GM20000 (cell line): ENCODE results near the gene FAM168A.

Experiments
- DNase-seq: peaks from one replicate; pipeline ENCODE4 v3.0.0; 2012; ENCODE audit warnings: low spot score
- TF ChIP-seq, protein P1 (sequence below): IDR thresholded peaks from 2 replicates; pipeline ENCODE4 v1.5.1; 2012; ENCODE audit warnings: mild to moderate bottlenecking, control low read depth; ENCODE audit errors: extremely low read depth, missing control alignments

Gene FAM168A

DNA sequence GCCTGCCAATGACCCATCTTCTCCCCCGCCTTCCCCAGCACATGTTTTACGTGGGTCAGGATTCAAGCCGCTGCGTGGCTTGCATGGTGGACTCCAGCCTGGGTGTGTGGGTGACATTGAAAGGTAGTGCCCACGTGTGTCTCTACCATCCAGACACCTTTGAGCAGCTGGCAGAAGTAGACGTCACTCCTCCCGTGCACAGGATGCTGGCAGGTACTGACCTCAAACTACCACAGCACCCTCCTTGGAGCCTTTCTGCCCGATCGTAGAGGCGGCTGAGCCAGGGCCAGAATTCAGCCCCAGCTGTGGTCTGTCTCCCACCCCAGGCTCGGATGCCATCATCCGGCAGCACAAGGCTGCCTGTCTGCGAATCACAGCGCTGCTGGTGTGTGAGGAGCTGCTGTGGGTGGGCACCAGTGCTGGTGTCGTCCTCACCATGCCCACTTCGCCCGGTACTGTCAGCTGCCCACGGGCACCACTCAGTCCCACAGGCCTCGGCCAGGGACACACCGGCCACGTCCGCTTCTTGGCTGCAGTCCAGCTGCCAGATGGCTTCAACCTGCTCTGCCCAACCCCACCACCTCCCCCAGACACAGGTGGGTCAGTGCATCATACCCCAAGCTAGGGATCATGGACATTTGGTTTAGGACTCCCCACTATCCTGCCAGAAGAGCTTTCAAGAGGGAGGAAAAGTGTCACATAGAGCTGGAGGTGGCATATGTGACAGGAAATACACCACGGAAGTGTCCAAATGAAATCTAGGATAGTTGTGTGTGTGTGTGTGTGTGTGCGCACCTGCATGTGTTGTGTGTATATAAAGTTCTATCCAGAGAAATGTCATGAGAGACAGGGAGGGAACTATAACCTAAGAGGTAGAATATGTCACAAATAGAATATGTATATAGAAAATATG is 232.3 kb downstream of the FAM168A start:
- DNase-seq: no peak
- TF ChIP-seq, protein P1, sequence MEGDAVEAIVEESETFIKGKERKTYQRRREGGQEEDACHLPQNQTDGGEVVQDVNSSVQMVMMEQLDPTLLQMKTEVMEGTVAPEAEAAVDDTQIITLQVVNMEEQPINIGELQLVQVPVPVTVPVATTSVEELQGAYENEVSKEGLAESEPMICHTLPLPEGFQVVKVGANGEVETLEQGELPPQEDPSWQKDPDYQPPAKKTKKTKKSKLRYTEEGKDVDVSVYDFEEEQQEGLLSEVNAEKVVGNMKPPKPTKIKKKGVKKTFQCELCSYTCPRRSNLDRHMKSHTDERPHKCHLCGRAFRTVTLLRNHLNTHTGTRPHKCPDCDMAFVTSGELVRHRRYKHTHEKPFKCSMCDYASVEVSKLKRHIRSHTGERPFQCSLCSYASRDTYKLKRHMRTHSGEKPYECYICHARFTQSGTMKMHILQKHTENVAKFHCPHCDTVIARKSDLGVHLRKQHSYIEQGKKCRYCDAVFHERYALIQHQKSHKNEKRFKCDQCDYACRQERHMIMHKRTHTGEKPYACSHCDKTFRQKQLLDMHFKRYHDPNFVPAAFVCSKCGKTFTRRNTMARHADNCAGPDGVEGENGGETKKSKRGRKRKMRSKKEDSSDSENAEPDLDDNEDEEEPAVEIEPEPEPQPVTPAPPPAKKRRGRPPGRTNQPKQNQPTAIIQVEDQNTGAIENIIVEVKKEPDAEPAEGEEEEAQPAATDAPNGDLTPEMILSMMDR: no peak

DNA sequence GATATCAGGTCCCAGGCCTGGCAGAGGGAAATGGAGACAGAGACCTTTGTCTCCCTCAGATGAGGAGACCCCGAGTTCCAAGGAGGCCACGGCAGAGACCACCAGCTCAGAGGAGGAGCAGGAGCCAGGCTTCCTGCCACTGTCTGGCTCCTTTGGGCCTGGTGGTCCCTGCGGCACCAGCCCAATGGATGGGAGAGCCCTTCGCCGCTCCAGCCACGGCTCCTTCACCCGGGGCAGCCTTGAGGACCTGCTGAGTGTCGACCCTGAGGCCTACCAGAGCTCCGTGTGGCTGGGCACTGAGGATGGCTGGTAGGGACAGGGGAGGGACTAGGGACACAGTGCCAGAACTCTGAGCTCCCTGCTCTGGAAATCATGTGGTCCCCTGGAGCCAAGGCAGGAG is 234.8 kb downstream of the FAM168A start:
- DNase-seq: no peak
- TF ChIP-seq, protein P1: no peak

DNA sequence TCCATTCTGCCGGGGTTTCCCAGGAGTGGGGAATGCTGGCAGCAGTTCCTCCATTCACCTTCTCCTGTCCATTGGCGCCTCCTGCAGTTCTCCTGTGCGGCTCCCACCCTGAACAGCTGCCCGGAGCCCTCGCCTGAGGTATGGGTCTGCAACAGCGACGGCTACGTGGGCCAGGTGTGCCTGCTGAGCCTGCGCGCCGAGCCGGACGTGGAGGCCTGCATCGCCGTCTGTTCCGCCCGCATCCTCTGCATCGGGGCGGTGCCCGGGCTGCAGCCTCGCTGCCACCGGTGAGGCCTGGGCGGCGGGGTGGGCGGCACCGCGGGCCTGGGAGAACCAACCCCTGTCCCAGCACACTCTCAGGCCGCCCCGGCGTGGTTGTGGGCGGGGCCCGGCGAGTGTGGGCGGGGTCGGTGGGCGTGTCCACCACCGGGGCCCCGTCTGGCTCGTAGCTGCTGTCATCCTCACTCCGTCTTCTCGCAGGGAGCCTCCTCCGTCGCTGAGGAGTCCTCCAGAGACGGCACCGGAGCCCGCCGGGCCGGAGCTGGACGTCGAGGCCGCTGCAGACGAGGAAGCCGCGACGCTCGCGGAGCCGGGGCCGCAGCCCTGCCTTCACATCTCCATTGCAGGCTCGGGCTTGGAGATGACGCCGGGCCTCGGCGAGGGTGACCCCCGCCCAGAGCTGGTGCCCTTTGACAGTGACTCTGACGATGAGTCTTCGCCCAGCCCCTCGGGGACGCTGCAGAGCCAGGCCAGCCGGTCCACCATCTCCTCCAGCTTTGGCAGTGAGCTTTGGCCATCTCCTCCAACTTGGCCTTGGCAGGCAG is 235.7 kb downstream of the FAM168A start:
- TF ChIP-seq, protein P1: no peak
- DNase-seq: no peak

DNA sequence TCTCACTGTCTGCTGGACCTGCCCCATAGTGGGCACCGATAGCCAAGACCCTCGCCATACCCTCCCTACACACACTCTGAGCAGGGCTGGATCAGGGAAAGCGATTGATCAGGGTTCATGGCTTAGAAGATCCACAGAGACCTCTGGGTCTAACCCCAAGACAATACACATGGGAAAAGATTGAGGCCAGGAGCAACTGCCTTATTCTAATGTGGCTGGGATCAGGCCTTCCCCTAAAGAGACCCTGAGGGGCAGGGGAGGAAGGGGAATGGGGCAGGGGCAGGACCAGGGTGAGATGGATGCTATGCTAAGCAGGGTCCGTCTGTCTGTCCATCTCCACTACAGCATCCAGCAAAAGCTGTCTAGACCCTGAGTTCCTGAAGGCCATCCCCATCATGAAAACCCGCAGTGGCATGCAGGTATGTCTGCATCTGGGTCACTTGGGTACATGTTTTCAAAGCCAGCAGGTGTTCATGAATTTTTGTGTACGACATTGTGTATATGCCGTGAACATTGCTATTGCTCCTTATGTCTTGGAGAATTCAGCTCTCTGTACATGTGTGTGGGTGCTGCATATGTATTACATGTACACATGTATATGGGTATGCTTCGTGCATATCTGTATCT is 237.1 kb downstream of the FAM168A start:
- TF ChIP-seq, protein P1: no peak
- no peak for DNase-seq

DNA sequence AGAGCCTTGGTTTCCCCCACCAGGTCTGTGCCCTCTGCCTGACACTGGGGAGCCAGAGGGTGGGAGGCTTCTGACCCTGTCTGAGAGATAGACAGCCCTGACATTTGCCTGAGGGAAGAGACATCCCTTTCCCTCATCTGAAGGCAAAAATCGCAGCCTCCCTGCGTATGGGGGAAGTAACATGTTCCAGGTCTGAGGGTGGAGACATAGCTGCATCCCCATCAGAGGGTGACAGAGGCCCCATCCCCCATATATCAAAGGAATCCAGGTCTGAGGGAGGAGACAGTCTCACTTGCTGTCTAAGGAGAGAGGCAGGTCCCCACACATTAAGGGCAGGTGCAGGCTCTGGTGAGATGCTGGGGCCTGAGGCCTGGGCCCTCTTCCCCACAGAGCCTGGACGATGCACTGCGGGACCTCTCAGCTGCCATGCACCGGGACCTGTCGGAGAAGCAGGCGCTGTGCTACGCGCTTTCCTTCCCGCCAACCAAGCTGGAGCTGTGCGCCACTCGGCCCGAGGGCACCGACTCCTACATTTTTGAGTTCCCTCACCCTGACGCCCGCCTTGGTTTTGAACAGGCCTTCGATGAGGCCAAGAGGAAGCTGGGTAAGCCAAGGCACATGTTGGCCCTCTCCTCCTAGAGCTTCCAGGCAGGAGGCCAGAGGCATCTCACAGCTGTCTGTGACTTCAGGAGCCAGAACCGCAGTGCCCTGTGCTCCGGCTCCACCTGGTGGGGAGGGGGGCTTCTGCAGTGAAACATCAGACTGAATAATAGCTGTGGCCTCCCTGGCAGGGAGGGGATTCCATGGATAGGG is 237.8 kb downstream of the FAM168A start:
- no peak for DNase-seq
- TF ChIP-seq, protein P1: peak; percentile 30

DNA sequence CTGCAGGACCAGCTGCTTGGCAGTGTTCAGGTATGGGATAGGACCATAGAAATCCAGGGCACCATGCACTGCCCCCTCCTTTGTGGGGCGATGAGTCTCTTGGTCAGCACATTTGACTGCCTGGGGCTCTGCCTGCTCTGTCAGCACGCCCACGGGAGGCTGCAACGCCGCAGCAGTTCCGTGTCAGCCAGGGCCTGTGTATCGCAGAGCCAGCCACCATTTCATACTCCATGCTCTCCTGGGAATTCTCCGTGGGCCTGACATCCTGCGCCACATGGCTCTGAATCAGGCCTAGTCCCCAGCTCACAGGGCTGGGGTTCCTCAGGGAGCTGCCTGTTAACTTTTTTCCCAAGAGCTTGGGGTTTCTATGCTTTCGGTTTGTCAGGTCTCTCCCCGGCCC is 238.6 kb downstream of the FAM168A start:
- TF ChIP-seq, protein P1: no peak
- no peak for DNase-seq
